Stomach (tissue), 9 donors: Measurements from ENCODE around the gene ITCH. TPM values are rescaled to one million over a fixed set of nuclear protein-coding genes. Genes with fewer than 3 reads are reported as not detected.
"Not testable (repeated sequence)": the region's sequence is repeated elsewhere in the genome, so short reads cannot be mapped to it uniquely, and the experiment has no call there.

Source experiments
- DNase-seq, 2 donors: peaks; one replicate each; pipeline versions ENCODE4 v3.0.0 to v3.0.0-alpha.2; 2013 to 2019
- H3K27ac ChIP-seq, 5 donors: fragments of 200-600 bp in 4 of 5; sonication (generic) in 4 of 5; one replicate each; pipeline ENCODE4 v1.5.1; 2013 to 2019; ENCODE audit warnings: mild to moderate bottlenecking in 1 of 5, moderate library complexity in 1 of 5
- H3K27me3 ChIP-seq, 3 donors: fragments of 200-600 bp; sonication (generic); one replicate each; pipeline ENCODE4 v1.5.1; 2017 to 2019; ENCODE audit warnings: mixed run types in 1 of 3
- H3K36me3 ChIP-seq, 4 donors: fragments of 200-600 bp; sonication (generic); 1 replicate in 3 of 4; 2 replicates in 1 of 4; pipeline ENCODE4 v1.5.1; 2016 to 2019
- H3K4me1 ChIP-seq, 4 donors: fragments of 200-600 bp; sonication (generic); one replicate each; pipeline ENCODE4 v1.5.1; 2016 to 2019
- H3K4me3 ChIP-seq, 4 donors: fragments of 200-600 bp; sonication (generic) in 3 of 4; one replicate each; pipeline ENCODE4 v1.5.1; 2016 to 2019; ENCODE audit warnings: mild to moderate bottlenecking in 1 of 4
- H3K9me3 ChIP-seq, 4 donors: fragments of 200-600 bp; sonication (generic); one replicate each; pipeline ENCODE4 v1.5.1; 2016 to 2019
- EP300 ChIP-seq: sonication (generic); formaldehyde crosslinking; IDR thresholded peaks from one replicate; pipeline ENCODE4 v1.6.1; 2017; ENCODE audit warnings: antibody characterized with exemption
- POLR2A ChIP-seq, 4 donors: fragments of 450-650 bp; IDR thresholded peaks; one replicate each; pipeline ENCODE4 v1.6.1; 2016; ENCODE audit warnings: antibody characterized with exemption in 4 of 4, control low read depth in 2 of 4, mild to moderate bottlenecking in 1 of 4, moderate library complexity in 1 of 4
- POLR2AphosphoS5 ChIP-seq, 3 donors: sonication (generic); formaldehyde crosslinking; IDR thresholded peaks; one replicate each; pipeline ENCODE4 v1.6.1; 2016; ENCODE audit warnings: antibody characterized with exemption in 3 of 3
- WGBS, 5 donors: extraction: QIAGEN DNeasy Blood & Tissue Kit in 3 of 5; methylation state at CpG; one replicate each; pipeline versions ENCODE4 v1.1.5 to v1.1.7; 2013 to 2018; 5-methylcytosine and 5-hydroxymethylcytosine counted together
- intact Hi-C: fragments of 100-400 bp; cut with DNase I; formaldehyde crosslinking; loops from one replicate; pipeline ENCODE4 v1.15.1; 2023; ENCODE audit warnings: low total_unique reads
- polyA plus RNA-seq, 3 donors: library from polyadenylated mRNA; stranded (reverse); fragments of 200-250 nt; gene quantifications; one replicate each; pipeline ENCODE4 v1.2.3, GENCODE V29; 2013
- total RNA-seq, 5 donors: library from RNA; depleted of rRNA; stranded (reverse); fragments of >200 nt; gene quantifications; one replicate each; pipeline versions ENCODE4 v1.1.0 to v1.2.3, GENCODE V29; 2014 to 2016
- TF ChIP-seq, protein P1 (sequence below), 7 experiments: fragments of 450-650 bp in 4 of 7; fragments of 200-600 bp in 3 of 7; sonication (generic) in 3 of 7; IDR thresholded peaks; one replicate each; pipeline ENCODE4 v1.5.1; 2016 to 2019; ENCODE audit warnings: antibody characterized with exemption in 7 of 7, control low read depth in 2 of 7, mild to moderate bottlenecking in 1 of 7
- donor health status: healthy with polysubstance abuse.
- donor health status: Bipolar disorder and iron deficiency.
- donor health status: healthy.

Gene ITCH
- total and polyA plus RNA-seq, 8 donors, result 7.2 to 138 (median 35.6) TPM

- H3K4me3 ChIP-seq, result no peak overlapping the region
- no peak for DNase-seq
- 59 to 76% (median 72%) methylated on average over 3 of the region's 3 CpGs for WGBS, 5 donors
- H3K4me1 ChIP-seq, result no peaks in the 10 kb centered on the region
- intact Hi-C loops, result no loop called here
- peaks cover 3 to 81% (median 73%) of the 10 kb centered on the region in 4 donors for H3K36me3 ChIP-seq
- no peak overlapping the region for H3K27ac ChIP-seq
- TF ChIP-seq, protein P1, sequence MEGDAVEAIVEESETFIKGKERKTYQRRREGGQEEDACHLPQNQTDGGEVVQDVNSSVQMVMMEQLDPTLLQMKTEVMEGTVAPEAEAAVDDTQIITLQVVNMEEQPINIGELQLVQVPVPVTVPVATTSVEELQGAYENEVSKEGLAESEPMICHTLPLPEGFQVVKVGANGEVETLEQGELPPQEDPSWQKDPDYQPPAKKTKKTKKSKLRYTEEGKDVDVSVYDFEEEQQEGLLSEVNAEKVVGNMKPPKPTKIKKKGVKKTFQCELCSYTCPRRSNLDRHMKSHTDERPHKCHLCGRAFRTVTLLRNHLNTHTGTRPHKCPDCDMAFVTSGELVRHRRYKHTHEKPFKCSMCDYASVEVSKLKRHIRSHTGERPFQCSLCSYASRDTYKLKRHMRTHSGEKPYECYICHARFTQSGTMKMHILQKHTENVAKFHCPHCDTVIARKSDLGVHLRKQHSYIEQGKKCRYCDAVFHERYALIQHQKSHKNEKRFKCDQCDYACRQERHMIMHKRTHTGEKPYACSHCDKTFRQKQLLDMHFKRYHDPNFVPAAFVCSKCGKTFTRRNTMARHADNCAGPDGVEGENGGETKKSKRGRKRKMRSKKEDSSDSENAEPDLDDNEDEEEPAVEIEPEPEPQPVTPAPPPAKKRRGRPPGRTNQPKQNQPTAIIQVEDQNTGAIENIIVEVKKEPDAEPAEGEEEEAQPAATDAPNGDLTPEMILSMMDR (IDR thresholded peaks at IDR 0.05), result no peak
- TF ChIP-seq POLR2AphosphoS5 (IDR thresholded peaks at IDR 0.05) (no peak), POLR2A (IDR thresholded peaks at IDR 0.05) (no peak), EP300 (no peak)
- no peaks in the 10 kb centered on the region for H3K27me3 ChIP-seq
- H3K9me3 ChIP-seq, result no peaks in the 10 kb centered on the region
Observed at GRCh38 chr20:34427331-34427730, 64.3 kb downstream of the ITCH start.

DNA sequence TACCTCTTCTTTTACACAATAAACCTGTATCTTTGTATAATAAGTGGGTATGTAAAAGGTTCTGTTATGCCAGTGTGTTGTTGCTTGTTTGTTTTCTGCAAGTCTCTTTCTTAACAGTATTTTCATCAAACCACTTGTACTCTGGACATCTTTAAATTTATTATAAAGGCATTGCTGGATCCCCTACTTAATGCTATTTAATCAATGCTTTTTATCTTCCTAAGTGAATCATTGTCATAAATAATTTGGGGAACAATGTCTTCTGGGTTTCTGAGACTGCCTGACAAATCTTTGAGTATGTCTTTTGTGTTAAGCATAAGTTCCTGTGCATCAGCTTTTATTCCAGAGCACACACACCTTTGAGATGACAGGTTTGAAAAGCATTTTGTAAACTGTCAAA lies 64.7 kb downstream of the ITCH start:
- Histone ChIP-seq H3K4me3 (no peak overlapping the region), H3K4me1 (no peaks in the 10 kb centered on the region), H3K9me3 (no peaks in the 10 kb centered on the region), H3K36me3 (peaks cover 3 to 76% (median 74%) of the 10 kb centered on the region in 4 donors), H3K27me3 (no peaks in the 10 kb centered on the region), H3K27ac (no peak overlapping the region)
- no peak for DNase-seq
- intact Hi-C loops, result no loop called here
- TF ChIP-seq, protein P1 (IDR thresholded peaks at IDR 0.05), result no peak
- TF ChIP-seq POLR2A (IDR thresholded peaks at IDR 0.05) (no peak), POLR2AphosphoS5 (IDR thresholded peaks at IDR 0.05) (no peak), EP300 (no peak)

DNA sequence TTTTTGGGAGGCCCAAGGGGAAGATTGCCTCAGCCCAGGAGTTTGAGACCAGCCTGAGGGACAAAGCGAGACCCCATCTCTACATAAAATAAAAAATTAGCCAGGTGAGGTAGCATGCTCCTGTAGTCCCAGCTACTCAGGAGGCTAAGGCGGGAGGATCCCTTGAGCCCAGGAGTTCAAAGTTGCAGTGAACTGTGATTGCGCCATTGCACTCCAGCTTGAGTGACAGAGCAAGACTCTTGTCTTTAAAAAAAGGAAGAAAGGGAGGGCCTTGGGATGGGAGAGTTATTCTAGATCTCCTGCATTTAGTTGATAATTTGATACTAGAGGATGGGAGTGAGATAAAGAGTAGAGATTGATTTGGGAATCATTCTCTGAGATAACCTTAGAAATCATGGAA lies 68.1 kb downstream of the ITCH start:
- H3K36me3 ChIP-seq, result peaks cover 3 to 48% (median 45%) of the 10 kb centered on the region in 4 donors
- no peak overlapping the region for H3K27ac ChIP-seq
- WGBS, 5 donors, result 91 to 98% (median 97%) methylated on average over 3 of the region's 3 CpGs
- TF ChIP-seq POLR2A (IDR thresholded peaks at IDR 0.05) (no peak), POLR2AphosphoS5 (IDR thresholded peaks at IDR 0.05) (no peak), EP300 (no peak)
- TF ChIP-seq, protein P1 (IDR thresholded peaks at IDR 0.05), result no peak
- H3K4me1 ChIP-seq, result peaks cover 0 to 11% (median 0%) of the 10 kb centered on the region in 4 donors
- H3K9me3 ChIP-seq, result no peaks in the 10 kb centered on the region
- no peaks in the 10 kb centered on the region for H3K27me3 ChIP-seq
- intact Hi-C loops, result no loop called here
- no peak overlapping the region for H3K4me3 ChIP-seq
- DNase-seq, result no peak

DNA sequence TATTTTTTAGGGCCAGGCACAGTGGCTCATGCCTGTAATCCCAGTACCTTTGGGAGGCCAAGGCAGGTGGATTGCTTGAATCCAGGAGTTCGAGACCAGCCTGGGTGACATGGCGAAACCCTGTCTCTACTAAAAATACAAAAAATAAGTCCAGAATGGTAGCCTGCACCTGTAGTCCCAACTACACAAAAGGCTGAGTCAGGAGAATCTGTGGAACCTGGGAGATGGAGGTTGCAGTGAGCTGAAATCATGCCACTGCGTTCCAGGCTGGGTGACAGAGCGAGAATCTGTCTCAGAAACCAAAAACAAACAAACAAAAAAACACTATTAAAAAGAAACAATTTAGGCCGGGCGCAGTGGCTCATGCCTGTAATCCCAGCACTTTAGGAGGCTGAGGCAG lies 69.6 kb downstream of the ITCH start:
- DNase-seq, H3K27ac ChIP-seq, H3K4me3 ChIP-seq, intact Hi-C loops, H3K27me3 ChIP-seq, H3K9me3 ChIP-seq: not testable (repeated sequence)
- WGBS, 5 donors, result 94 to 98% (median 95%) methylated on average over 6 of the region's 6 CpGs
- H3K4me1 ChIP-seq, result peaks cover 0 to 16% (median 3%) of the 10 kb centered on the region in 4 donors
- peaks cover 3 to 43% (median 41%) of the 10 kb centered on the region in 4 donors for H3K36me3 ChIP-seq

GRCh38 chr20:34433391-34433790 lies 70.3 kb downstream of the ITCH start:
- Histone ChIP-seq H3K27me3 (no peaks in the 10 kb centered on the region), H3K4me1 (peaks cover 0 to 20% (median 5%) of the 10 kb centered on the region in 4 donors), H3K9me3 (no peaks in the 10 kb centered on the region), H3K36me3 (peaks cover 3 to 43% (median 40%) of the 10 kb centered on the region in 4 donors), H3K4me3 (no peak overlapping the region), H3K27ac (no peak overlapping the region)
- 93 to 99% (median 97%) methylated on average over 5 of the region's 5 CpGs for WGBS, 5 donors
- no peak for TF ChIP-seq POLR2A (IDR thresholded peaks at IDR 0.05)
- no peak for TF ChIP-seq POLR2AphosphoS5 (IDR thresholded peaks at IDR 0.05)
- TF ChIP-seq, protein P1 (IDR thresholded peaks at IDR 0.05), result no peak
- TF ChIP-seq EP300, result no peak
- intact Hi-C loops, result no loop called here
- DNase-seq, result no peak
